ENCODE measurements around the gene RAX.

RAX gene

DNA sequence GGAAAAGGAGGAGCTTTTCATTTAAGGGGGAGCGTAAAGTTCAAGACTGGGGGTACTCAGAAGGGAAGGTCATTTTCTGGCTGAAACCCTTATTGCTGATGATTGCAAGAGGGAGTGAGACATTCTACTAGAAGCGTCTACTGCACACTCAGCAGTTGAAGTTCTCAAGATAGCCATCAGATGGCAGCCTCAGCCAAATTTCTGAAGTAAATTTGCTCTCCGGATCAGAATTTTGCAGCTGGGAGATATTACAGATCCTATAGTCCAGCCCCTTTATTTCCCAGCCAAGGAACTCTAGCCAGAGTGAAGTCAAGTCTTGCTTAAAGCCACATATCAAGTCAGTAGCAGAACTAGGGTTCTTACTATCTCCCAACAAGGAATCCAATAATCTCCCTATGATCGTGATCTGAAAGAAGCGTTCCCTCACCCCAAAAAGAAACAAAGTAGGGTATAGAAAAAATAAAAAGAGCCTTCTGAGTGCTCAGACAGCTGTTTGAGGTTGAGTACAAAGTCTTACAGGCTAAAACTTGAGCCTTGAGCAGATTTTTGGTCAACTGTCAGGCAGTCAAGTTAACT lies 24.0 kb downstream of the RAX start:
- no peak for DNase-seq (ENCODE audit: low read depth in 2 of 3, low spot score in 2 of 3)

DNA sequence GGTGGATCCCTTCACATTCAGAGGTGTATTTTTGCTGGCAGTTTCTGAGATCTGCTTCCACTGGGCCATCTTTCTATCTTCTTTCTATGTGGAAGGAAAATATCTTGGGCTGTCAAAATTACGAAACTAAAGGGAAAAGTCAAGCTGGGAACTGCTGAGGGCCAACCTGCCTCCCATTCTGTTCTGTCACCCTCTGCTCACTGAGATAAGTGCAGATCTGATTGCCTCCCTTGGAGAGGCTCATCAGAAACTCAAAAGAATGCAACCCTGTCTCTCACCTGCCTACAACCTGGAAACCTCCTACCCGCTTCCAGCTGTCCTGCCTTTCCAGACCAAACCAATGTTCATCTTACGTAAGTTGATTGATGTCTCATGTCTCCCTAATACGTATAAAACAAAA lies 26.5 kb downstream of the RAX start:
- no peak for DNase-seq (ENCODE audit: low read depth in 2 of 3, low spot score in 2 of 3)

GRCh38 chr18:59242906-59243305 lies 30.3 kb downstream of the RAX start:
- DNase-seq (ENCODE audit: low read depth in 2 of 3, low spot score in 2 of 3): no peak

DNA sequence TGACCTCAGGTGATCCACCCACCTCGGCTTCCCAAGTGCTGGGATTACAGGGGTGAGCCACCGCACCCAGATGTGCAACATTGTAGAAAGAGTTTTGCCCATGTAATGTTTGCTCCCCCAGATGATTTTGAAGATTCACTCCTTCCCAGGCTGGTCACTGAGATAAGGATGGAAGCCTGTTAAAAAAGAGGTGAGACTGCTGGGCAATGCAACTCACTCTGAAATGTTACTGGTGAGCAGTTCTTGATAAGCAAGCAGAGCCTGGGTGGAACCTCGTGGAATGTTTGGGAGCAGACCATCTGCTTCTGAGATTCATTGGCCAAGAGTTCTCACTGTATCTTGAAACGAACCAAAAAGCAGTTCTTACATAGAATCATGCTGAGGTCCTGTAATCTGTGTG lies 33.6 kb downstream of the RAX start:
- DNase-seq (ENCODE audit: low read depth in 2 of 3, low spot score in 2 of 3): no peak

GRCh38 chr18:59238385-59238784 lies 34.9 kb downstream of the RAX start:
- DNase-seq (ENCODE audit: low read depth in 2 of 3, low spot score in 2 of 3): no peak

DNA sequence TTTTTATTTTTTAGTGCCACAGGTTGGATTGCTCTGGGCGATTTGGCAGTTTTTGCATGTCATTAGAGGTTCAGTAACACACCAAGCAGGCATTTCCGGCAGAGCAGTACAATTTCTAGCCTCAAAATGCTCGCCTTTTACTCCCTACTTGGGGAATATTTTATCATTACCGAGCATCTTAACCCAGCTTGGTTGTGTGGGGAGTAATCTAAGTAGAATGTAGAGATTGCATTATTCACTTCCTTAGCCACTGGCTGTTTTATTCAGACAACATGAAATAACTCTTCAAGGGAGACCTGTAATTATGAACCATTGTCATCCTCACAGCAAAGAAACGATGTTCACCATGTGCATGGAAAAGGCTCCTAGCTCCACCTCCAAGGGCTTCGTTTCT lies 40.2 kb downstream of the RAX start:
- DNase-seq (ENCODE audit: low read depth in 2 of 3, low spot score in 2 of 3): no peak

DNA sequence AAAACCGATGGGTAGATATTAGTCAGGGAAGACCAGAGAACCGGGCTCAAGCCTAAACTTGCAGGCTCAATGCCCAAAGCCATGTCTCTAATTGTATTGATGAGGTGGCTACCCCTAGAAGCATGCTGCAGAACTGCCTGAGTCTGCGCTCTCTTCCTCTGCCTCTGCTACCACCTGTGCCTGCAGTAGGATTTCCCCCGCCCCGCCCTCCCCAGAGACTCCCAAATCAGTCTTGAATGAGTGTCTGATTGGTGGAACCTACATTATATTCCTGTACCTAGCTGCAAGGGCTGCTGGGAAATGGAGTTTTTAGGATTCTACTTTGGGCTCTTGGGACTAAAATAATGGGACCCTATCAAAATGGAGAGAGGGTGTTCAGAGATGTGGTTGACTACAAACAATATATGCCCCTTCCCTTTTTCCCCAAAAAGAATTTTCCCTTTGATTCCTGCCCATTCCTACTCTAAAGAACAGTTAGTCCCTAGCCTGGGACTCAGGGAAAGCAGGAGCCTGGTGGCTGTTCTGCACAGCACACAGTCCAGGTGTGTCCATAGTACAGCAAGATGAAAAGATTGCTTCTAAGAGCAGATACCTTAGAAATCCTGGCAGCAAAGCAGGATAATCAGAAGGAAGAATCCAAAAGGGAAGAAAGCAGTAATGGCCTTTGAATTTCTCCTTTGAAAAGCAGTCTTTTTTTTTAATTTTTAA lies 40.8 kb downstream of the RAX start:
- DNase-seq (ENCODE audit: low read depth in 2 of 3, low spot score in 2 of 3): no peak

GRCh38 chr18:59231877-59232276 lies 41.4 kb downstream of the RAX start:
- DNase-seq (ENCODE audit: low read depth in 2 of 3, low spot score in 2 of 3): no peak

DNA sequence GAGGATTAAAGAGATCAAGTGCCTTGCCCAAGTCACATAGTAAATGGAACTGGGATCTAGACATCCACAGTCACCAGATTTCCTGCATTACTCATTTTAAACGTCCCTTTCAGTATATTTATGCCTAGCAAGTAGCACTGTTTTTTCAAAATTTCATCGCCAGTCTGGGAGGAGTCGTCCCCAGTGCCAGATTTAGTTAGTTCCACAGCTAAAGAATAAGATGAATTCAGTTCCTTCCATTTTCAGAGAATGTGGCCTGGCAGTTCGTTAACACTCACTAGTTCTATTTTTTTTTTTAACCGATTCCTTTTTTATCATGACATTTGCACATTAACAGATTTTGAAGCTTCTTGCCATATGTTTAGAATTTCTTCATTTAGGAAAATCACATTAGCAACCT lies 42.1 kb downstream of the RAX start:
- no peak for DNase-seq (ENCODE audit: low read depth in 2 of 3, low spot score in 2 of 3)

GRCh38 chr18:59229701-59230443 lies 43.4 kb downstream of the RAX start:
- no peak for DNase-seq (ENCODE audit: low read depth in 2 of 3, low spot score in 2 of 3)

DNA sequence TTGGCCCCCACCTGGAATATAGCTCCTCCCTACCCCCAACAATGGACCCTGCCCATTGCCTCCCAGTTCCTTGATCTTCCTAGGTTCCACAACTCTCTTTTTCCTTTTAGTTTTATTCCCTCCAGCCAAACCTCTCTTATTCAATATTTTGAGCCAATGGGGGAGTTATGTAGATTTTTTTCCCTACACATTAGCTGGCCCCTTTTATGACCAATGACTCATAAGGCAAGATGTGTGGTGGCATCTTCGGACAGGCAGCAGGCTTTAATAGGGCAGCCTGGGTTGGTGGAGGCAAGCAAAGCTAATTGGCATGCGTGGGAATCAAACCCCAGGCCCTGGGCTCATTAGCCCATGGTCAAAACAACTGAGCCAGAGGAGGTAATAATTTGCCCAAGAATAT lies 44.1 kb downstream of the RAX start:
- no peak for DNase-seq (ENCODE audit: low read depth in 2 of 3, low spot score in 2 of 3)

DNA sequence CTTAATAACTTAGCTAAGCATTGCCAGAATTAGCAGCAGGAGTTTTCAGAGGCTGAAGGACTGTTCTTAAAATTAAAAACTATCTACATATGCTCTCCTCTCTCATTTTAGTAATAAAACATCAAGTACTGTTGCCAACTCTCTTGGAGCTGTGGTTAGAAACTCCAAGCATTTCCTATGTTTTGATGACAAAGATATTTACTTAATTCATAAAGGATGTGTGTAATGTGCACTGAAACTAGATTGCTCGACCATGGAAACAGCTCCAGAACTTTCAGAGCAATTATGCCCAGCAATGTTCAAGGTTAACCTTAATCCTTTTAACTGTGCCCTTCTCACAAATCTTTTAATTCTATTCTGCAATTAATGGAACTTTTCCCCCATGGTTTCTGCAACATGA lies 44.9 kb downstream of the RAX start:
- no peak for DNase-seq (ENCODE audit: low read depth in 2 of 3, low spot score in 2 of 3)

DNA sequence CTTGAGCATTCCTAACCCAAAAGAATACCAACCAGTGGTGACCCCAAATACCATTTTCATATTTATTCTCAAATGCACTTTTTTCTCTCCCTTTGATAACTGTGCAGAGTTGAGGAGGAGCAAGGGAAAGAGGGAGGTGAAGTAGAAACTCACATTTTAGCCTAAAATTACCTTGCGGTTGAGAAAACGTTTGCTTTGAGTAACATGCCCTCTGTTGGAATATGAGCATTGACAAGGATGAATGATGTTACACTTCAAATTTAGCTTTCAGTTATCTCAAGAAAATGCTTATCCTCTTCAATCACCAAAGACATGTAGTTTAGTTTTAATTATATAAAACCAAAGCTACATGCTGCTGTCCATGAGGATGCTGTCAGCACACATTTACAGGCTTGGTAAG lies 50.9 kb downstream of the RAX start:
- DNase-seq (ENCODE audit: low read depth in 2 of 3, low spot score in 2 of 3): no peak

- DNase-seq (ENCODE audit: low read depth in 2 of 3, low spot score in 2 of 3): no peak
These were observed 52.2 kb downstream of the RAX start for GRCh38 chr18:59220784-59221765.

DNA sequence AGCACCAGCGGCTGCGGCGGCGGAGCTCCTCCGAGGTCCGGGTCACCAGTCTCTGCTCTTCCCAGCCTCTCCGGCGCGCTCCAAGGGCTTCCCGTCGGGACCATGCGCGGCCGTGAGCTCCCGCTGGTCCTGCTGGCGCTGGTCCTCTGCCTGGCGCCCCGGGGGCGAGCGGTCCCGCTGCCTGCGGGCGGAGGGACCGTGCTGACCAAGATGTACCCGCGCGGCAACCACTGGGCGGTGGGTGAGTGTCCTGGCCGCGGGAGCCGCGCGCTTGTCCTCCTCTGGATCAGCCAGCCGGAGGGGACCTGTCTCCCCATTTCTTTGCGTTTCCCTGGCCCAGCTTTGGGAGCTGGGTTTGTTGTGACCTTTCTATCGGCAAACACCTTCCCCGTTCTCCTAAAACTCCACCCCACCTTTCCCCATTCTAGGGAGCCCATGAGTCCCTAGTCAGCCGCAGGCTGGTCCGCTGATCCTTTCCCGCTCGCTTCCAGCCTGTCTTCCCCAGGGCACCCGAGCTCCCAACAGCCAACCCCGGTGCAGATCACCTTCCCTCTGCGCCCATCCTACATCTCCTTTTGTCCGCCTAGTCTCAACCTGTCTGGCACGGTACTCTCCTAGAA lies 53.0 kb downstream of the RAX start:
- DNase-seq (ENCODE audit: low read depth in 2 of 3, low spot score in 2 of 3): no peak

DNA sequence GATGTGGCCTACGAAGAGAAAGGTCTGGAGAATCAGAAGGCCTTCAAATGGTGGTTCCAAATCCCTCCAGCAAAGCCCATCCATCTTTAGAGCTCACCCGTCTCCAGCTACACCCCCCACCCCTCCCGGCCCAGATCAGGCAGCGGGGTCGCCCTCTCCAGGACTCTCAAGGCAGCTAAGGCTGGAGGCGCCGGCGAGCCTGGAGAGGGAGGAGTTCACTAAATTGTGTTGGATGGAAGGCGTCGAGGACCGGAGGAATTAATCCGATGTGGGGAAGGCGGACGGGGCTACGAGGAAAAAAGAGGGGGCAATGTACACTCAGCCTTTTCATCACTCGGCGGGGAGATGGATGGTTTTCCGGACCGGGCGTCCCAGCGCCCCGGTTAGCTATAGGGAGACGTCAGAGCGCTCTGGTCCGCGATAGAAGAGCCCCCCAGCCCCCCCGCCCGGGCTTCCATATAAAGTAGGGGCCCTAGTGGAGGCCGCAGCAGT lies 53.5 kb downstream of the RAX start, which contains the start of gene GRP:
Gene GRP (plus strand): TSS at position 487 of the 492 bp plus-strand sequence. CDS start 108 bp downstream, outside the sequence.
- no peak for DNase-seq (ENCODE audit: low read depth in 2 of 3, low spot score in 2 of 3)

- DNase-seq (ENCODE audit: low read depth in 2 of 3, low spot score in 2 of 3): no peak
These were observed 55.2 kb downstream of the RAX start for GRCh38 chr18:59218018-59218417.
